ENCODE data around the gene RFC2.

RFC2 gene

DNA sequence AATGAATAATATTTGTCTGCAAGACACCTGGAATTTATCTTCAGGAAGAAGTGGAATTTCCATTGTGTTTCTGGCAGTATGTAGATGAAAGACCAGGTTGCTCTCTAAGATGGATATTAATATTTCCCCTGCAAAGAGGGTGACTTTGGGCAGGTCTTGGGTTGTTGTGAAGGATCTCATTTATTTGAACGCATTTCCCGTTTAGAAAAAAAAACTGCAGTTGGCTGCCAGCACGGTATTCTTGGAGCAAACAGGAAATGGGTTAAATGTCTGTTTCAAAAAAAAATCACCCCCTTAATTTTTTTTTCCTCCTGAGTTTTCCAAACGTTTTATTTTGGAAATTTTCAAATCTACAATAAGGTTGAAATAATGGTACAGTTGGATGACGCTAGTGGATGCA, 68.6 kb downstream of the RFC2 start:
- no peak for DNase-seq

DNA sequence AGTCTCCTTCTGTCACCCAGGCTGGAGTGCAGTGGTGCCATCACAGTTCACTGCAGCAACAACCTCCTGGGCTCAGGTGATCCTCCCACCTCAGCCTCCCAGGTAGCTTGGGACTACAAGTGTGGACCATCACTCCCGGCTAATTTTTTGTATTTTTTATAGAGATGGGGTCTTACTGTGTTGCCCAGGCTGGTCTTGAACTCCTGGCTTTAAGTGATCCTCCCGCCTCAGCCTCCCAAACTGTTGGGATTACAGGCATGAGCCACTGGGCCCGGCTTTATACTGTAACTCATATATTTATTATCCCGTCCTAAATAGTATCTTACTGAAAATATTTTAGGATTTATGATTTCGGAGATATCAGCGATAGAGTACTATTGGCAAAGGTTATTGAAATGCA, 69.2 kb downstream of the RFC2 start:
- no peak for DNase-seq

- no peak for DNase-seq
Measured at GRCh38 chr7:74183653-74184450, 70.3 kb downstream of the RFC2 start.

- no peak for DNase-seq
Measured at GRCh38 chr7:74183142-74183541, 71.1 kb downstream of the RFC2 start.

- no peak for DNase-seq
Measured at GRCh38 chr7:74182453-74183090, 71.6 kb downstream of the RFC2 start.

DNA sequence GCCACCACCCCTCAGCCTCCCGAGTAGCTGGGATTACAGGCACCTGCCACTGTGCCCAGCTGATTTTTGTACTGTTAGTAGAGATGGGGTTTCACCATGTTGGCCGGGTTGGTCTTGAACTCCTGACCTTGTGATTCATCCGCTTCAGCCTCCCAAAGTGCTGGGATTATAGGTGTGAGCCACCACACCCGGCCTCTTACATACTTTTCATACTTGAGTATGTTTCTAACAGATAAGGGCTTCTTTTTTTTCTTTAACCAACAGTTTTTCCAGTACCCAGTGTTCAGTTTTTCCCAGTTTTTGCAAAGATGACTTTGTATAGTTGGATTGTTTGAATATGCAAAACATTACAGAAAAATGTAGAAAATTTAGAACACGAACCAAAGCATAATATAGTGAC, 72.4 kb downstream of the RFC2 start:
- DNase-seq: no peak

Data from fibroblast of skin of right biceps (primary cell).